Erythroblast (primary cell): Measurements from ENCODE around the gene KCNMB1.

Source experiments
- GATA1 ChIP-seq: IDR thresholded peaks from 2 replicates; pipeline ENCODE4 v1.6.1; 2011; ENCODE audit warnings: low read depth, mild to moderate bottlenecking, control low read depth, low read length, moderate library complexity
- POLR2A ChIP-seq: IDR thresholded peaks from 2 replicates; pipeline ENCODE4 v1.6.1; 2011; ENCODE audit warnings: mild to moderate bottlenecking, low read length

- TF ChIP-seq GATA1, result no peak
- no peak for TF ChIP-seq POLR2A
Observed at GRCh38 chr5:170413897-170414296, 24.7 kb upstream of the KCNMB1 start.
